Adrenal gland (tissue), 12 donors: ENCODE results near the gene CMTM8. TPM values are rescaled to one million over a fixed set of nuclear protein-coding genes. Genes with fewer than 3 reads are reported as not detected.

ENCODE experiments used
- DNase-seq, 7 donors: peaks; one replicate each; pipeline ENCODE4 v3.0.0-alpha.2; 2019 to 2020
- H3K27ac ChIP-seq, 5 donors: fragments of 200-600 bp; sonication (generic) in 4 of 5; 1 replicate in 3 of 5; 2 replicates in 2 of 5; pipeline versions ENCODE4 v1.5.1 to v1.8.0; 2016 to 2020; ENCODE audit warnings: mild to moderate bottlenecking in 1 of 5
- H3K27me3 ChIP-seq: fragments of 200-600 bp; 2 replicates; pipeline ENCODE4 v1.8.0; 2021
- H3K36me3 ChIP-seq, 2 donors: fragments of 200-600 bp; replicated peaks in 1 of 2; 1 replicate in 1 of 2; 2 replicates in 1 of 2; pipeline versions ENCODE4 v1.5.1 to v1.8.0; 2018 to 2022
- H3K4me1 ChIP-seq, 2 donors: fragments of 200-600 bp; replicated peaks in 1 of 2; 1 replicate in 1 of 2; 2 replicates in 1 of 2; pipeline versions ENCODE4 v1.5.1 to v1.8.0; 2018 to 2021
- H3K4me3 ChIP-seq, 4 donors: fragments of 200-600 bp; sonication (generic) in 3 of 4; one replicate each; pipeline ENCODE4 v1.5.1; 2016 to 2018
- H3K9me3 ChIP-seq, 3 donors: fragments of 200-600 bp; sonication (generic) in 1 of 3; replicated peaks in 1 of 3; 1 replicate in 2 of 3; 2 replicates in 1 of 3; pipeline versions ENCODE4 v1.5.1 to v1.8.0; 2016 to 2021
- CTCF ChIP-seq, 6 experiments: fragments of 450-650 bp in 4 of 6; fragments of 200-600 bp in 2 of 6; sonication (generic) in 1 of 6; IDR thresholded peaks; 1 replicate in 5 of 6; 2 replicates in 1 of 6; pipeline versions ENCODE4 v1.5.1 to v1.8.0; 2016 to 2021; ENCODE audit warnings: antibody characterized with exemption in 6 of 6, mild to moderate bottlenecking in 2 of 6, moderate library complexity in 1 of 6
- POLR2A ChIP-seq, 2 donors: fragments of 450-650 bp; IDR thresholded peaks; one replicate each; pipeline ENCODE4 v1.6.1; 2017; ENCODE audit warnings: antibody characterized with exemption in 2 of 2, mild to moderate bottlenecking in 2 of 2, moderate library complexity in 1 of 2
- WGBS, 4 donors: extraction: QIAGEN DNeasy Blood & Tissue Kit in 2 of 4; methylation state at CpG; one replicate each; pipeline versions ENCODE4 v1.1.5 to v1.1.7; 2013 to 2017; 5-methylcytosine and 5-hydroxymethylcytosine counted together
- intact Hi-C, 2 donors: fragments of 100-400 bp; cut with DNase I; formaldehyde crosslinking; loops; one replicate each; pipeline versions ENCODE4 v1.14.1 to v1.15.0; 2022 to 2023
- polyA plus RNA-seq, 3 donors: library from polyadenylated mRNA; stranded (reverse); fragments of 200-250 nt in 2 of 3; fragments of 350-450 nt in 1 of 3; fragmentation: Illumina TruSeq in 1 of 3; extraction: RNeasy Lipid Tissue Mini Kit (QIAGEN cat#74804) in 1 of 3; gene quantifications; one replicate each; pipeline ENCODE4 v1.2.3, GENCODE V29; 2013 to 2014
- total RNA-seq, 9 donors: library from RNA; depleted of rRNA in 4 of 9; stranded (reverse); fragments of >200 nt in 4 of 9; fragments of 120-200 nt in 1 of 9; fragmentation: NEBNext Ultra II Directional in 1 of 9; extraction: Animal tissue kit (Norgen Biotek cat#: 25700) in 1 of 9; gene quantifications; one replicate each; pipeline versions ENCODE4 v1.1.0 to v1.2.4, GENCODE V29; 2013 to 2023
- donor health status: healthy with polysubstance abuse.
- donor health status: Bipolar disorder and iron deficiency.
- donor health status: DM: yes; HTN: yes; CAD: no.
- donor health status: DM: no; HTN: no; CAD: no.
- donor health status: DM: no; HTN: no; CAD: no.
- donor health status: DM: yes; HTN: yes; CAD: no.

Gene CMTM8
- total and polyA plus RNA-seq, 12 donors: 3.3 to 24.1 (median 16.0) TPM

DNA sequence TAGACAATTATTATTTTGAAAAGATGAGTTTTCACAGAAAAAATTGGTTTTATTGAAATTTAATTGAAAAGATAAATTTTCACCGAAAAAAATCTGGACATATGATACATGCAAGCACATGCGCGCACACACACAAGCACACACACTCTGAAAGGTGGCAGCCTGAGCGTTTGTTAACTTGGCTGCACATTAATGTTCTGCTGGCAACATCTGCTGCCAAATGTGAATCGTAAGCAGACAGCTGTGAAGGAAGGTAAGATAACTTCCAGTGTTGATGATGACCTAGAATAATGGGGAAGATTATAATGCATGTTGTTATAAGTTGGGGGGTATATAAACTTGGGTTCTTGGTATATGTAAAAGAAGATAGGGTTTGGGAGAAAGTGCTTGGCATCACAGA is 134.8 kb downstream of the CMTM8 start:
- Histone ChIP-seq H3K27me3 (no peaks in the 10 kb centered on the region), H3K27ac (no peak overlapping the region), H3K4me1 (no peaks in the 10 kb centered on the region), H3K4me3 (no peak overlapping the region), H3K36me3 (no peaks in the 10 kb centered on the region), H3K9me3 (no peaks in the 10 kb centered on the region)
- intact Hi-C loops: no loop called here
- 84 to 90% (median 85%) methylated on average over 5 of the region's 5 CpGs for WGBS, 4 donors
- TF ChIP-seq CTCF (IDR thresholded peaks at IDR 0.05) (no peak), POLR2A (IDR thresholded peaks at IDR 0.05) (no peak)
- no peak for DNase-seq

- Histone ChIP-seq H3K9me3 (no peaks in the 10 kb centered on the region), H3K27me3 (no peaks in the 10 kb centered on the region), H3K27ac (no peak overlapping the region), H3K4me3 (no peak overlapping the region), H3K36me3 (no peaks in the 10 kb centered on the region), H3K4me1 (no peaks in the 10 kb centered on the region)
- TF ChIP-seq POLR2A (IDR thresholded peaks at IDR 0.05): no peak
- TF ChIP-seq CTCF (IDR thresholded peaks at IDR 0.05): no peak
- intact Hi-C loops: loop anchor here in 1 of 2 donors (2.0 kb wide), 1 partner anchor 95 kb away; no protein-coding TSS in a partner anchor
- no peak for DNase-seq
- WGBS, 4 donors: 70 to 86% (median 81%) methylated on average over 5 of the region's 5 CpGs
These were observed 135.4 kb downstream of the CMTM8 start for GRCh38 chr3:32373844-32374243.

DNA sequence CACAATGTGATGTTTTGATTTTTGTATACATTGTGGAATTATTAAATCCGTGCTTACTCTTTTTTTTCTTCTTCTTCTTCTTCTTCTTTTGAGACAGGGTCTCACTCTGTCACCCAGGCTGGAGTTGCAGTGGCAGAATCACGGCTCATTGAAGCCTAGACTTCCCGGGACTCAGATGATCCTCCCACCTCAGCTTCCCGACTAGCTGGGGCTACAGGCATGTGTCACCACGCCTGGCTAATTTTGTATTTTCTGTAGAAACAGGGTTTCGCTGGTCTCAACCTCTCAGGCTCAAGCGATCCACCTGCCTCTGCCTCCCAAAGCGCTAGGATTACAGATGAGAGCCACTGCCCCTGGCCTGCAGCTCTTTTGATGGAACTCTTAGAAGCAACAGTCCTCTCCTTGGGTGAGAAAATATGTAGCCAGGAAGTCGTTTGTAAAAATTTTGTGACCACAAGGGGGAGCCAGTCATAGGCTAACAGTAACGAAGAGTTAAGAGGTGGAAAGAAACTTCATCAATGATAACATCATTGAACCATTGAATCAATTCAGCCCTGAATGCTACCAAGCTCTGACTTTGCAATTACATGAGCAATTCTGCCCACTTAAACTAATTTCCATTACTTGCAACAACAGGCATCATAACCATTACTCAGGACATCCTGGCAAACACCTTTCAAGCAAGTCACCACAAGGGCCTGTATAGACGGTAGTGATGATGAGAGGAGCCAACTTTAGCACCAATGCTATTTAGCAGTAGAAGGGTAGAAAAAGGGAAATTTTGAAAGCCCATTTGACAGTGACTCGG is 136.5 kb downstream of the CMTM8 start:
- Histone ChIP-seq H3K27ac (no peak overlapping the region), H3K4me1 (no peaks in the 10 kb centered on the region), H3K27me3 (no peaks in the 10 kb centered on the region), H3K36me3 (no peaks in the 10 kb centered on the region), H3K9me3 (no peaks in the 10 kb centered on the region), H3K4me3 (no peak overlapping the region)
- intact Hi-C loops: loop anchor here in 1 of 2 donors (2.0 kb wide), 1 partner anchor 94 kb away; no protein-coding TSS in a partner anchor
- 51 to 59% (median 55%) methylated on average over 12 of the region's 12 CpGs for WGBS, 4 donors
- peak; percentile 66 to 79 (median 72) for TF ChIP-seq CTCF (IDR thresholded peaks at IDR 0.05)
- no peak for TF ChIP-seq POLR2A (IDR thresholded peaks at IDR 0.05)
- DNase-seq: peak; percentile 38 to 83 (median 70)

- DNase-seq: no peak
- no peak overlapping the region for H3K27ac ChIP-seq
- H3K27me3 ChIP-seq: no peaks in the 10 kb centered on the region
- H3K9me3 ChIP-seq: no peaks in the 10 kb centered on the region
- H3K4me3 ChIP-seq: no peak overlapping the region
- H3K4me1 ChIP-seq: no peaks in the 10 kb centered on the region
- no peak for TF ChIP-seq CTCF (IDR thresholded peaks at IDR 0.05)
- TF ChIP-seq POLR2A (IDR thresholded peaks at IDR 0.05): no peak
- no peaks in the 10 kb centered on the region for H3K36me3 ChIP-seq
- intact Hi-C loops: loop anchor here in 1 of 2 donors (2.0 kb wide), 1 partner anchor 93 kb away; no protein-coding TSS in a partner anchor
- 88 to 95% (median 90%) methylated on average over 5 of the region's 5 CpGs for WGBS, 4 donors
These were observed 137.1 kb downstream of the CMTM8 start for GRCh38 chr3:32375596-32375930.
